OCI-LY7 (cell line): ENCODE measurements around the gene MAP2K7.

Source experiments
- EZH2phosphoT487 ChIP-seq: fragments of 200-600 bp; sonication (generic); IDR thresholded peaks from 2 replicates; pipeline ENCODE4 v1.6.1; 2018; ENCODE audit warnings: low read depth, borderline replicate concordance, mild to moderate bottlenecking, mixed run types, antibody characterized with exemption, low read length, moderate library complexity, mixed read lengths
- TF ChIP-seq, protein P1 (sequence below): fragments of 200-600 bp; sonication (generic); conservative IDR thresholded peaks from 2 replicates; pipeline ENCODE4 v1.5.1; 2014; ENCODE audit warnings: mild to moderate bottlenecking, antibody characterized with exemption, low read length, moderate library complexity, mixed read lengths

DNA sequence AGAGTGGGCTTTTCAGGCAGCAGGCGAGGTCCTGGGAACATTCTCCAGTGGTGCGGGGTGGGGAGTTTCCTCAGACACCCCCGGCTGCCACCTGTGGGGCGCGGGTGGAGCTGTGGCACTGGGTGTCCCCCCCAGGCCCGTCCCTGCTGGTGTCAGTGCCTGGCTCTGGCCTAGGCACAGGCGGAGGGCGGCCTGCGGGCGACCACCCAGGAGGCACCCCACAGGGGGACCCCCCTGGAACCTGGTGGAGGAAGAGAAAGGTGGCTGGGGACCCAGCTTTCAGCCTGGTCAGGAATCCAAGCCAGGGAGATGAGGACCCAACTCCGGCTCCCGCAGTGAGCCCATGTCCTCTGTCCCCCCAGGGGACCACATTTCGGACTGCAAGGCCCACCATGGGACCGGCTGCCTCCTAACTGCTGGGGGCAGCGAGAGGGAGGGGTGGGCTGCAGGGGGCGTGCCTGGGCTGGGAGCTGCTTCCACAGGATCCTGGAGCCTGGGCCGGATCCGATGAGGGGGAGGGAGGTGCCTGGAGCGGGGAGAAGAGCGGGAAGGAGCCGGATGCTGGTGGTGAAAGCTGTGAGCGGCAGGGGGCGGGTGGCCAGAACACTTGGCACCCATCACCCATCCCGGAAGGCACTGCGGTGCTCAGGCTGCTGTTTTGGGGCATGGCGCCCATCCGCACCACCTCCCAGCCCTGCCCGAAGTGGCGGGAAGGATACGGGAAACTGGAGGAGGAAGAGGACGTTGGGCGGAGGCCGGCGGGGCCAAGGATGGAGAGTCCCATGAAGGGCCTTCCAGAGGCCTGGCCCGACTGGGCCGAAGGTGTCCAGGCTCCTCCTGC is 27.8 kb downstream of the MAP2K7 start:
- TF ChIP-seq, protein P1, sequence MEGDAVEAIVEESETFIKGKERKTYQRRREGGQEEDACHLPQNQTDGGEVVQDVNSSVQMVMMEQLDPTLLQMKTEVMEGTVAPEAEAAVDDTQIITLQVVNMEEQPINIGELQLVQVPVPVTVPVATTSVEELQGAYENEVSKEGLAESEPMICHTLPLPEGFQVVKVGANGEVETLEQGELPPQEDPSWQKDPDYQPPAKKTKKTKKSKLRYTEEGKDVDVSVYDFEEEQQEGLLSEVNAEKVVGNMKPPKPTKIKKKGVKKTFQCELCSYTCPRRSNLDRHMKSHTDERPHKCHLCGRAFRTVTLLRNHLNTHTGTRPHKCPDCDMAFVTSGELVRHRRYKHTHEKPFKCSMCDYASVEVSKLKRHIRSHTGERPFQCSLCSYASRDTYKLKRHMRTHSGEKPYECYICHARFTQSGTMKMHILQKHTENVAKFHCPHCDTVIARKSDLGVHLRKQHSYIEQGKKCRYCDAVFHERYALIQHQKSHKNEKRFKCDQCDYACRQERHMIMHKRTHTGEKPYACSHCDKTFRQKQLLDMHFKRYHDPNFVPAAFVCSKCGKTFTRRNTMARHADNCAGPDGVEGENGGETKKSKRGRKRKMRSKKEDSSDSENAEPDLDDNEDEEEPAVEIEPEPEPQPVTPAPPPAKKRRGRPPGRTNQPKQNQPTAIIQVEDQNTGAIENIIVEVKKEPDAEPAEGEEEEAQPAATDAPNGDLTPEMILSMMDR, result no peak
- no peak for TF ChIP-seq EZH2phosphoT487
